Fibroblast of lung (primary cell): Measurements from ENCODE around the gene ACAD8. TPM values are rescaled to one million over a fixed set of nuclear protein-coding genes. Genes with fewer than 3 reads are reported as not detected.

Source experiments
- DNase-seq, 2 donors: peaks; one replicate each; pipeline versions ENCODE4 v3.0.0 to v3.0.0-alpha.2; 2010; ENCODE audit warnings: low read depth in 2 of 2
- H2AFZ ChIP-seq: 2 replicates; pipeline ENCODE4 v1.5.1; 2012; ENCODE audit warnings: low read length, control low read depth, inconsistent platforms
- H3K27ac ChIP-seq: 2 replicates; pipeline ENCODE4 v1.5.1; 2011; ENCODE audit warnings: low read length, control low read depth; ENCODE audit not compliant: insufficient read depth
- H3K27me3 ChIP-seq: 2 replicates; pipeline ENCODE4 v1.5.1; 2011; ENCODE audit warnings: mild to moderate bottlenecking, low read length; ENCODE audit not compliant: control insufficient read depth, insufficient read depth
- H3K36me3 ChIP-seq: 2 replicates; pipeline ENCODE4 v1.5.1; 2011; ENCODE audit warnings: low read length; ENCODE audit not compliant: control insufficient read depth, insufficient read depth
- H3K4me1 ChIP-seq: 2 replicates; pipeline ENCODE4 v1.5.1; 2011; ENCODE audit warnings: low read length; ENCODE audit not compliant: control insufficient read depth, insufficient read depth; ENCODE audit errors: extremely low read depth
- H3K4me2 ChIP-seq: 2 replicates; pipeline ENCODE4 v1.5.1; 2011; ENCODE audit warnings: low read length, control low read depth; ENCODE audit not compliant: insufficient read depth; ENCODE audit errors: extremely low read depth
- H3K4me3 ChIP-seq, 4 experiments: fragments of 200-600 bp in 1 of 4; sonication (generic) in 1 of 4; replicated peaks in 1 of 4; 2 replicates each; pipeline ENCODE4 v1.5.1; 2011 to 2016; ENCODE audit warnings: low read length in 4 of 4, low read depth in 3 of 4, mild to moderate bottlenecking in 3 of 4, control low read depth in 2 of 4, inconsistent platforms in 1 of 4, mixed read lengths in 1 of 4; ENCODE audit not compliant: insufficient read depth in 1 of 4; ENCODE audit errors: control extremely low read depth in 1 of 4
- H3K79me2 ChIP-seq: 2 replicates; pipeline ENCODE4 v1.5.1; 2012; ENCODE audit warnings: mild to moderate bottlenecking, low read length, inconsistent platforms; ENCODE audit not compliant: control insufficient read depth, insufficient read depth
- H3K9ac ChIP-seq: 2 replicates; pipeline ENCODE4 v1.5.1; 2011; ENCODE audit warnings: mild to moderate bottlenecking, low read length, control low read depth; ENCODE audit not compliant: insufficient read depth
- H3K9me3 ChIP-seq: 2 replicates; pipeline ENCODE4 v1.5.1; 2012; ENCODE audit warnings: low read depth, low read length; ENCODE audit not compliant: control insufficient read depth, insufficient read depth
- H4K20me1 ChIP-seq: 2 replicates; pipeline ENCODE4 v1.5.1; 2011; ENCODE audit warnings: low read length; ENCODE audit not compliant: control insufficient read depth, insufficient read depth; ENCODE audit errors: extremely low read depth
- CTCF ChIP-seq, 2 donors: IDR thresholded peaks in 1 of 2; conservative IDR thresholded peaks in 1 of 2; 1 replicate in 1 of 2; 2 replicates in 1 of 2; pipeline ENCODE4 v1.5.1; 2011 to 2012; ENCODE audit warnings: low read length in 2 of 2, control low read depth in 1 of 2, inconsistent platforms in 1 of 2, low read depth in 1 of 2, mild to moderate bottlenecking in 1 of 2
- EZH2 ChIP-seq: IDR thresholded peaks from 2 replicates; pipeline ENCODE4 v1.5.1; 2012; ENCODE audit warnings: low read length, control low read depth, mild to moderate bottlenecking; ENCODE audit errors: missing control alignments
- polyA plus RNA-seq, 2 donors: library from polyadenylated mRNA; depleted of rRNA in 1 of 2; stranded (reverse) in 1 of 2; unstranded in 1 of 2; fragments of >200 nt; gene quantifications; 2 replicates each; pipeline ENCODE4 v1.2.1, GENCODE V29; 2011 to 2012; ENCODE audit warnings: missing spikeins in 1 of 2
- total RNA-seq: library from RNA; depleted of rRNA; stranded (reverse); fragments of >200 nt; gene quantifications from 2 replicates; pipeline ENCODE4 v1.2.1, GENCODE V29; 2014

Gene ACAD8
- total and polyA plus RNA-seq, 2 donors (not counting 1 experiment from before 2014, with no cell fraction given): 16.8 to 19.6 TPM

GRCh38 chr11:134224710-134225664 lies 28.4 kb upstream of the ACAD8 start:
- Histone ChIP-seq H3K4me1 (peaks cover 6% of the 10 kb centered on the region), H3K79me2 (peaks cover 73% of the 10 kb centered on the region), H3K9ac (peak overlapping the region; percentile 74), H3K9me3 (no peaks in the 10 kb centered on the region), H4K20me1 (no peaks in the 10 kb centered on the region), H3K27me3 (no peaks in the 10 kb centered on the region), H2AFZ (peak overlapping the region; percentile 84), H3K27ac (peak overlapping the region; percentile 71), H3K4me2 (peak overlapping the region; percentile 85), H3K4me3 (peak overlapping the region; percentile 73 to 95 (median 86)), H3K36me3 (no peaks in the 10 kb centered on the region)
- TF ChIP-seq EZH2 (no peak), CTCF (conservative IDR thresholded peaks at IDR 0.05 in 1 of 2, IDR thresholded peaks at IDR 0.05 in 1 of 2; ENCODE audit: low read depth in 1 of 2, low read length in 2 of 2) (no peak)
- peak; percentile 31 to 32 for DNase-seq

GRCh38 chr11:134226806-134227325 lies 26.5 kb upstream of the ACAD8 start:
- H3K4me3 ChIP-seq: peak overlapping the region in 3 of 4 experiments; percentile 73 to 95 (median 78)
- H3K79me2 ChIP-seq: peaks cover 73% of the 10 kb centered on the region
- DNase-seq: no peak
- H3K36me3 ChIP-seq: no peaks in the 10 kb centered on the region
- no peaks in the 10 kb centered on the region for H3K27me3 ChIP-seq
- H3K9ac ChIP-seq: no peak overlapping the region
- no peaks in the 10 kb centered on the region for H4K20me1 ChIP-seq
- H3K4me1 ChIP-seq: peaks cover 4% of the 10 kb centered on the region
- no peaks in the 10 kb centered on the region for H3K9me3 ChIP-seq
- no peak for TF ChIP-seq EZH2
- no peak for TF ChIP-seq CTCF (conservative IDR thresholded peaks at IDR 0.05 in 1 of 2, IDR thresholded peaks at IDR 0.05 in 1 of 2; ENCODE audit: low read depth in 1 of 2, low read length in 2 of 2)
- peak overlapping the region; percentile 85 for H3K4me2 ChIP-seq
- no peak overlapping the region for H2AFZ ChIP-seq
- H3K27ac ChIP-seq: no peak overlapping the region

GRCh38 chr11:134228625-134229024 lies 24.7 kb upstream of the ACAD8 start:
- peaks cover 62% of the 10 kb centered on the region for H3K79me2 ChIP-seq
- no peak overlapping the region for H3K4me3 ChIP-seq
- no peak overlapping the region for H2AFZ ChIP-seq
- H4K20me1 ChIP-seq: no peaks in the 10 kb centered on the region
- no peaks in the 10 kb centered on the region for H3K36me3 ChIP-seq
- no peak overlapping the region for H3K4me2 ChIP-seq
- peaks cover 4% of the 10 kb centered on the region for H3K4me1 ChIP-seq
- H3K27ac ChIP-seq: no peak overlapping the region
- H3K9me3 ChIP-seq: no peaks in the 10 kb centered on the region
- no peaks in the 10 kb centered on the region for H3K27me3 ChIP-seq
- H3K9ac ChIP-seq: no peak overlapping the region
- DNase-seq: peak in 1 of 2 donors; percentile 53
- TF ChIP-seq CTCF (conservative IDR thresholded peaks at IDR 0.05 in 1 of 2, IDR thresholded peaks at IDR 0.05 in 1 of 2; ENCODE audit: low read depth in 1 of 2, low read length in 2 of 2) (no peak), EZH2 (no peak)
